ENCODE results near the gene TBX19. TPM values are rescaled to one million over a fixed set of nuclear protein-coding genes. Genes with fewer than 3 reads are reported as not detected.

The TBX19 gene
- total RNA-seq, 1 experiment from 2014 or later = 3.0 TPM

DNA sequence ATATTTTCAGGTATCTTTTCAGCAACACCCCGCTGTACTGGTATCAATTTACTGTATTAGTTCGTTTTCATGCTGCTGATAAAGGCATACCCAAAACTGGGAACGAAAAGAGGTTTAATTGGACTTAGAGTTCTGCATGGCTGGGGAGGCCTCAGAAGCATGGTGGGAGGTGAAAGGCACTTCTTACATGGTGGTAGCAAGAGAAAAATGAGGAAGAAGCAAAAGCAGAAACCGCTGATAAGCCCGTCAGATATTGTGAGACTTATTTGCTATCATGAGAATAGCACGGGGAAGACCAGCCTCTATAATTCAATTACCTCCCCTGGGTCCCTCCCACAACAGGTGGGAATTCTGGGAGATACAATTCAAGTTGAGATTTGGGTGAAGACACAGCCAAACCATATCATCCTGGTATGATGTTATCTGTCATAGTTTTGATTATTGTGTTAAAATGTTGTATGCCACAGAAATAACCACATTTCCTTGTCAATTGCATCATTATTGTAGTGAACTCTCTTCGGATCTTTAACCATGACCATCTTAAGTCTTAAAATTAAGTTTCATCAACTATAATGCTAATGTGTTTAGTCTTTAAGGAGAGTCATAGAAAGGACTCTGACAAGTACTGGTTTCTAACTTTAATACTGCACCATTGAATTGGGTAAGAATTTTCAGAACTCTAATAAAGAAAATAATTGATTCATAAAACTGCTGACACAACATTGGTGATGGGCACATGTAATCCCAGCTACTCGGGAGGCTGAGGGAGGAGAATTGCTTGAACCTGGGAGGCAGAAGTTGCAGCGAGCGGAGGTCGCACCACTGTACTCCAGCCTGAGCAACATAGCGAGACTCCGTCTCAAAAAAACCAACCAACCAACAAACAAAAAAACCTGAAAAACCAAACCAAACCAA lies 58.2 kb downstream of the TBX19 start:
- Histone ChIP-seq H3K9ac (ENCODE audit: low read length) (no peak overlapping the region), H3K79me2 (ENCODE audit: insufficient read depth, low read length) (no peaks in the 10 kb centered on the region), H3K27me3 (ENCODE audit: insufficient read depth, low read length) (no peaks in the 10 kb centered on the region), H3K27ac (ENCODE audit: low read depth, low read length) (no peak overlapping the region), H3K36me3 (ENCODE audit: control insufficient read depth in 1 of 2, insufficient read depth in 2 of 2, low read length in 2 of 2) (no peaks in the 10 kb centered on the region), H3K9me3 (ENCODE audit: control insufficient read depth in 1 of 2, insufficient read depth in 1 of 2, low read depth in 1 of 2, low read length in 2 of 2) (no peaks in the 10 kb centered on the region), H2AFZ (ENCODE audit: low read depth, low read length, poor library complexity, severe bottlenecking) (no peak overlapping the region), H4K20me1 (ENCODE audit: insufficient read depth) (no peaks in the 10 kb centered on the region), H3K4me3 (replicated peaks in 1 of 2; ENCODE audit: low read depth in 1 of 2, low read length in 2 of 2) (no peak overlapping the region), H3K4me1 (ENCODE audit: control insufficient read depth in 1 of 2, insufficient read depth in 2 of 2, low read length in 2 of 2) (peaks cover 9 to 17% of the 10 kb centered on the region in 2 experiments; a peak in 3 of 4 replicates), H3K4me2 (ENCODE audit: low read length) (no peak overlapping the region), H3K9me2 (ENCODE audit: insufficient read depth) (no peaks in the 10 kb centered on the region)
- ChIA-PET CTCF (no interaction called here), RAD21 (ENCODE audit: low non-redundant PET in 1 of 2, low total read pairs in 2 of 2, uncharacterized antibody in 2 of 2, unreplicated experiment in 2 of 2) (no interaction called here), POLR2A (no interaction called here)
- TF ChIP-seq SIN3A (IDR thresholded peaks at IDR 0.05; ENCODE audit: low read depth) (no peak), CBX3 (IDR thresholded peaks at IDR 0.05; ENCODE audit: low read depth) (no peak), ELF1 (IDR thresholded peaks at IDR 0.05; ENCODE audit: borderline replicate concordance, low read depth) (no peak), SRF (IDR thresholded peaks at IDR 0.05; ENCODE audit: low read depth) (no peak), CTCF (IDR thresholded peaks at IDR 0.05 in 2 of 3, conservative IDR thresholded peaks at IDR 0.05 in 1 of 3; ENCODE audit: borderline replicate concordance in 1 of 3, insufficient read depth in 1 of 3, low read depth in 2 of 3, low read length in 2 of 3) (no peak), EZH2 (IDR thresholded peaks at IDR 0.05) (no peak), MAX (IDR thresholded peaks at IDR 0.05) (no peak), YY1 (IDR thresholded peaks at IDR 0.05; ENCODE audit: extremely low read depth, insufficient replicate concordance, low read depth, low read length) (no peak), POLR2AphosphoS5 (IDR thresholded peaks at IDR 0.05; ENCODE audit: low read depth, low read length) (no peak), SP1 (IDR thresholded peaks at IDR 0.05; ENCODE audit: low read depth) (no peak), POLR2A (IDR thresholded peaks at IDR 0.05; ENCODE audit: borderline replicate concordance, extremely low read depth, insufficient read depth, insufficient read length) (no peak), ZFX (IDR thresholded peaks at IDR 0.05) (no peak), EGR1 (IDR thresholded peaks at IDR 0.05; ENCODE audit: low read depth) (no peak), RAD21 (IDR thresholded peaks at IDR 0.05; ENCODE audit: low read depth) (no peak), ZNF274 (IDR thresholded peaks at IDR 0.05; ENCODE audit: low read depth, low read length) (no peak), EZH2phosphoT487 (IDR thresholded peaks at IDR 0.05; ENCODE audit: borderline replicate concordance) (no peak), JUND (IDR thresholded peaks at IDR 0.05) (no peak), ATF3 (IDR thresholded peaks at IDR 0.05) (no peak)
- DNase-seq (ENCODE audit: low read depth, low spot score) (no peak), ATAC-seq (no peak)
- BruUV-seq (replicated peaks) = no TSS peak
- intact Hi-C loops (cut with micrococcal nuclease) = no loop called here

Measured in HCT116 (cell line).